ENCODE results near the gene OR2T11.

DNA sequence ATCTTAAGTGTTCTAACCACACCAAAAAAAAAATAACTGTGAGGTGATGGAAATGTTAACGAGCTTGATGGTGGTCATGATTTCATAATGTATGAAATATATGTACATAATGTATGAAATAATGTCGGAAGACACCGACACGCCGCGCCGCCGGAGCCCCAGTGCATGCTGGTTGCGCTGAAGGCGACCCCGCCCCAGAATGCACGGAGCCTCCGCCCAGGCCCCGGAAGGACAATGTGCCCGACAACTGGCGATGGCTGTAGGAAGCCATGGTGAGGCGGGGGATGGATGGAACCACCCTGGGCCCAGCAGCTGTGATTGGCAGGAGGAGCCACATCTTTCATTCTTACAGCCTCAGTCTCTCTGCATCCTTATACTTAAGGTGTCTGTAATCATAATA is 44.8 kb downstream of the OR2T11 start:
- TF ChIP-seq, protein P1, sequence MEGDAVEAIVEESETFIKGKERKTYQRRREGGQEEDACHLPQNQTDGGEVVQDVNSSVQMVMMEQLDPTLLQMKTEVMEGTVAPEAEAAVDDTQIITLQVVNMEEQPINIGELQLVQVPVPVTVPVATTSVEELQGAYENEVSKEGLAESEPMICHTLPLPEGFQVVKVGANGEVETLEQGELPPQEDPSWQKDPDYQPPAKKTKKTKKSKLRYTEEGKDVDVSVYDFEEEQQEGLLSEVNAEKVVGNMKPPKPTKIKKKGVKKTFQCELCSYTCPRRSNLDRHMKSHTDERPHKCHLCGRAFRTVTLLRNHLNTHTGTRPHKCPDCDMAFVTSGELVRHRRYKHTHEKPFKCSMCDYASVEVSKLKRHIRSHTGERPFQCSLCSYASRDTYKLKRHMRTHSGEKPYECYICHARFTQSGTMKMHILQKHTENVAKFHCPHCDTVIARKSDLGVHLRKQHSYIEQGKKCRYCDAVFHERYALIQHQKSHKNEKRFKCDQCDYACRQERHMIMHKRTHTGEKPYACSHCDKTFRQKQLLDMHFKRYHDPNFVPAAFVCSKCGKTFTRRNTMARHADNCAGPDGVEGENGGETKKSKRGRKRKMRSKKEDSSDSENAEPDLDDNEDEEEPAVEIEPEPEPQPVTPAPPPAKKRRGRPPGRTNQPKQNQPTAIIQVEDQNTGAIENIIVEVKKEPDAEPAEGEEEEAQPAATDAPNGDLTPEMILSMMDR (IDR thresholded peaks at IDR 0.05; ENCODE audit: poor library complexity), result no peak
- TF ChIP-seq EZH2 (IDR thresholded peaks at IDR 0.05; ENCODE audit: borderline replicate concordance) (no peak), EZH2phosphoT487 (IDR thresholded peaks at IDR 0.05; ENCODE audit: low read depth, severe bottlenecking, unreplicated experiment) (no peak)
